DOHH2 (cell line): ENCODE data around the gene ABTB1.

Source experiments
- CTCF ChIP-seq: fragments of 200-600 bp; sonication (generic); IDR thresholded peaks from one replicate; pipeline ENCODE4 v1.5.1; 2014; ENCODE audit warnings: antibody characterized with exemption, mild to moderate bottlenecking, low read depth, low read length; ENCODE audit not compliant: poor library complexity, severe bottlenecking
- EZH2phosphoT487 ChIP-seq: fragments of 200-600 bp; sonication (generic); IDR thresholded peaks from 2 replicates; pipeline ENCODE4 v1.6.1; 2017; ENCODE audit warnings: borderline replicate concordance, mild to moderate bottlenecking, antibody characterized with exemption, low read length, moderate library complexity, mixed read lengths

GRCh38 chr3:127677541-127678314, 5.0 kb downstream of the ABTB1 start:
- TF ChIP-seq CTCF (no peak), EZH2phosphoT487 (no peak)
